ENCODE results near the gene ZNF526.

The ZNF526 gene

GRCh38 chr19:42224940-42225717 is 5.0 kb downstream of the ZNF526 start:
- no peak for DNase-seq (ENCODE audit: low read depth)

- DNase-seq (ENCODE audit: low read depth) = no peak
Observed at GRCh38 chr19:42225718-42226292, 5.7 kb downstream of the ZNF526 start.

- DNase-seq (ENCODE audit: low read depth) = peak; percentile 61
Observed at GRCh38 chr19:42226886-42227285, 6.8 kb downstream of the ZNF526 start.

GRCh38 chr19:42228641-42229040 is 8.5 kb downstream of the ZNF526 start:
- no peak for DNase-seq (ENCODE audit: low read depth)

- DNase-seq (ENCODE audit: low read depth) = no peak
Observed at GRCh38 chr19:42229301-42229854, 9.3 kb downstream of the ZNF526 start.

GRCh38 chr19:42229855-42230351 is 9.8 kb downstream of the ZNF526 start:
- peak; percentile 37 for DNase-seq (ENCODE audit: low read depth)

- DNase-seq (ENCODE audit: low read depth) = no peak
Observed at GRCh38 chr19:42230571-42230970, 10.5 kb downstream of the ZNF526 start.

GRCh38 chr19:42232435-42232834 is 12.3 kb downstream of the ZNF526 start:
- DNase-seq (ENCODE audit: low read depth) = no peak

- no peak for DNase-seq (ENCODE audit: low read depth)
Observed at GRCh38 chr19:42233106-42233505, 13.0 kb downstream of the ZNF526 start.

GRCh38 chr19:42233678-42234292 is 13.7 kb downstream of the ZNF526 start:
- DNase-seq (ENCODE audit: low read depth) = no peak

- no peak for DNase-seq (ENCODE audit: low read depth)
Observed at GRCh38 chr19:42234364-42234763, 14.3 kb downstream of the ZNF526 start.

GRCh38 chr19:42235181-42235580 is 15.1 kb downstream of the ZNF526 start:
- DNase-seq (ENCODE audit: low read depth) = no peak

GRCh38 chr19:42239544-42240220 is 19.6 kb downstream of the ZNF526 start:
- DNase-seq (ENCODE audit: low read depth) = no peak

GRCh38 chr19:42241279-42241678 is 21.2 kb downstream of the ZNF526 start:
- DNase-seq (ENCODE audit: low read depth) = no peak

GRCh38 chr19:42242069-42242511 is 22.0 kb downstream of the ZNF526 start:
- peak; percentile 24 for DNase-seq (ENCODE audit: low read depth)

- DNase-seq (ENCODE audit: low read depth) = peak; percentile 100
Observed at GRCh38 chr19:42242512-42243409, 22.6 kb downstream of the ZNF526 start, which contains the start of gene GSK3A. Gene GSK3A (minus strand): TSS chr19:42242602. CDS start chr19:42242465, 137 bp downstream.

- peak; percentile 94 for DNase-seq (ENCODE audit: low read depth)
Observed at GRCh38 chr19:42244347-42245220, 24.5 kb downstream of the ZNF526 start.

GRCh38 chr19:42245231-42245630 is 25.1 kb downstream of the ZNF526 start:
- no peak for DNase-seq (ENCODE audit: low read depth)

GRCh38 chr19:42246143-42246921 is 26.2 kb downstream of the ZNF526 start:
- DNase-seq (ENCODE audit: low read depth) = peak; percentile 86
